Measurements from ENCODE around the gene CDK15. TPM values are rescaled to one million over a fixed set of nuclear protein-coding genes. Genes with fewer than 3 reads are reported as not detected.

The CDK15 gene
- total and polyA plus RNA-seq, 9 of the 15 experiments (the other 6 are each of a cell fraction or from before 2014, with no cell fraction given), result not detected

DNA sequence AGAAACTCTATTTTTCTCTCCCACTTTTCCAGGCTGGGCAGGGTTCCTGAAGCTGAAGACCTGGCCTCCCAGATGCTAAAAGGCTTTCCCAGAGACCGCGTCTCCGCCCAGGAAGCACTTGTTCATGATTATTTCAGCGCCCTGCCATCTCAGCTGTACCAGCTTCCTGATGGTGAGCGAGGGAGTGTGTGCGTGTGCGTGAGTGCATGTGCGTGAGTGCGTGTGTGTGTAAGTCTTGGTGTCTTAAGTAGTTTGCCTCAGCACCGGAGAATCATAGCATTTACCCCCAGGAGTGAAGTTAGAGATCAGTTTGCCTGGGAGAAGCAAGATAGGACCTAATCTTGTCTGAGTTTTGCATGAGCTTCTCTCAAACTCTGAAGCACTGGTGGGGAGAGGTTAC, 73.7 kb downstream of the CDK15 start (continued):
- TF ChIP-seq, protein P1, sequence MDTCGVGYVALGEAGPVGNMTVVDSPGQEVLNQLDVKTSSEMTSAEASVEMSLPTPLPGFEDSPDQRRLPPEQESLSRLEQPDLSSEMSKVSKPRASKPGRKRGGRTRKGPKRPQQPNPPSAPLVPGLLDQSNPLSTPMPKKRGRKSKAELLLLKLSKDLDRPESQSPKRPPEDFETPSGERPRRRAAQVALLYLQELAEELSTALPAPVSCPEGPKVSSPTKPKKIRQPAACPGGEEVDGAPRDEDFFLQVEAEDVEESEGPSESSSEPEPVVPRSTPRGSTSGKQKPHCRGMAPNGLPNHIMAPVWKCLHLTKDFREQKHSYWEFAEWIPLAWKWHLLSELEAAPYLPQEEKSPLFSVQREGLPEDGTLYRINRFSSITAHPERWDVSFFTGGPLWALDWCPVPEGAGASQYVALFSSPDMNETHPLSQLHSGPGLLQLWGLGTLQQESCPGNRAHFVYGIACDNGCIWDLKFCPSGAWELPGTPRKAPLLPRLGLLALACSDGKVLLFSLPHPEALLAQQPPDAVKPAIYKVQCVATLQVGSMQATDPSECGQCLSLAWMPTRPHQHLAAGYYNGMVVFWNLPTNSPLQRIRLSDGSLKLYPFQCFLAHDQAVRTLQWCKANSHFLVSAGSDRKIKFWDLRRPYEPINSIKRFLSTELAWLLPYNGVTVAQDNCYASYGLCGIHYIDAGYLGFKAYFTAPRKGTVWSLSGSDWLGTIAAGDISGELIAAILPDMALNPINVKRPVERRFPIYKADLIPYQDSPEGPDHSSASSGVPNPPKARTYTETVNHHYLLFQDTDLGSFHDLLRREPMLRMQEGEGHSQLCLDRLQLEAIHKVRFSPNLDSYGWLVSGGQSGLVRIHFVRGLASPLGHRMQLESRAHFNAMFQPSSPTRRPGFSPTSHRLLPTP (IDR thresholded peaks at IDR 0.05; ENCODE audit: borderline replicate concordance, extremely low read depth, insufficient read length), result no peak

DNA sequence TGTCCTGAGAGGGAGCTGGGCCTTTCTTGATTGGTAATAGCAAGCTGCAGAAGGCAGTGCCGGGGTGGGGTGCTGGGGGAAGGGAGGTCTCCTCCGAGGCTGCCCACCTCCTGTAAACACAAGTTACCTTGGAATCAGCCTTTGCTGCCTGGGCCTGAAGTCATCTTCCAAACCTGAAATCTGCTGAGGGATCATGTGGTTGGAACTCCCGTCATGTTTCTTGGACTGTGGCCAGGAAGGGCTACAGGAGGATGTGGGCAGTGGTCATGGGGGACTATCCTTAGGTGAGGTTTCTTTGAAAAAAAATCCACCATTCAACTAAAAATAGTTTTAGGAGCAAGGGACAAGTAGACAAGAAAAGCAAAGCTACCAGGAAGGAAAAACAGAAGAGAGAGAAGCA, 74.2 kb downstream of the CDK15 start:
- peak; percentile 29; the same call in 1 of the 3 replicates for ATAC-seq
- no peak overlapping the region for H3K27ac ChIP-seq (ENCODE audit: extremely low read depth, low read depth, low read length)
- DNase-seq (ENCODE audit: extremely low read depth in 1 of 4, low spot score in 3 of 4), result peak in 2 of 4 experiments; percentile 9 to 38

More for the DNA sequence above, 74.2 kb downstream of the CDK15 start:
- no peaks in the 10 kb centered on the region for H3K9me3 ChIP-seq (replicated peaks; ENCODE audit: control insufficient read depth, insufficient read depth, low read depth, low read length)
- CTCF ChIA-PET (ENCODE audit: low intra/inter-chr PET ratio), result no interaction called here
- H3K4me1 ChIP-seq (replicated peaks in 1 of 2; ENCODE audit: control insufficient read depth in 2 of 2, insufficient read depth in 2 of 2, low read length in 2 of 2), result peaks cover 3 to 5% of the 10 kb centered on the region in 2 experiments; a peak in 3 of 5 replicates
- H3K36me3 ChIP-seq (ENCODE audit: control insufficient read depth, insufficient read depth, low read length), result no peaks in the 10 kb centered on the region
- no TSS peak for BruUV-seq (replicated peaks)
- no peak overlapping the region for H2AFZ ChIP-seq (ENCODE audit: low read depth, low read length)
- no peaks in the 10 kb centered on the region for H3K9me1 ChIP-seq (ENCODE audit: control insufficient read depth, insufficient read depth, low read length)
- no peak for FAIRE-seq
- H3K9ac ChIP-seq (ENCODE audit: insufficient read depth in 1 of 2, low read depth in 2 of 2, low read length in 2 of 2), result no peak overlapping the region
- intact Hi-C loops (cut with micrococcal nuclease), result no loop called here
- in situ Hi-C loops (cut with MboI), result no loop called here
- H3K4me3 ChIP-seq, result no peak overlapping the region
- POLR2A ChIA-PET, result interaction anchor here (0.8 kb wide), 1 partner anchor 14 kb away, joined by 3 read pairs; no protein-coding TSS in a partner anchor
- H3K79me2 ChIP-seq (ENCODE audit: control insufficient read depth, insufficient read depth, low read length), result no peaks in the 10 kb centered on the region
- TF ChIP-seq NFIC (IDR thresholded peaks at IDR 0.05) (peak; percentile 81), ZBTB9 (CRISPR knock-in tag; IDR thresholded peaks at IDR 0.05) (no peak), KLF1 (tag; IDR thresholded peaks at IDR 0.05) (no peak), ZNF347 (CRISPR knock-in tag; IDR thresholded peaks at IDR 0.05; ENCODE audit: low read depth) (no peak), ZFP36 (IDR thresholded peaks at IDR 0.05; ENCODE audit: low read depth, low read length, partially characterized antibody) (no peak), ZNF766 (CRISPR knock-in tag; conservative IDR thresholded peaks at IDR 0.05) (peak; percentile 83), E2F8 (IDR thresholded peaks at IDR 0.05; ENCODE audit: low read depth, partially characterized antibody) (no peak)
- TF ChIP-seq, protein P2, sequence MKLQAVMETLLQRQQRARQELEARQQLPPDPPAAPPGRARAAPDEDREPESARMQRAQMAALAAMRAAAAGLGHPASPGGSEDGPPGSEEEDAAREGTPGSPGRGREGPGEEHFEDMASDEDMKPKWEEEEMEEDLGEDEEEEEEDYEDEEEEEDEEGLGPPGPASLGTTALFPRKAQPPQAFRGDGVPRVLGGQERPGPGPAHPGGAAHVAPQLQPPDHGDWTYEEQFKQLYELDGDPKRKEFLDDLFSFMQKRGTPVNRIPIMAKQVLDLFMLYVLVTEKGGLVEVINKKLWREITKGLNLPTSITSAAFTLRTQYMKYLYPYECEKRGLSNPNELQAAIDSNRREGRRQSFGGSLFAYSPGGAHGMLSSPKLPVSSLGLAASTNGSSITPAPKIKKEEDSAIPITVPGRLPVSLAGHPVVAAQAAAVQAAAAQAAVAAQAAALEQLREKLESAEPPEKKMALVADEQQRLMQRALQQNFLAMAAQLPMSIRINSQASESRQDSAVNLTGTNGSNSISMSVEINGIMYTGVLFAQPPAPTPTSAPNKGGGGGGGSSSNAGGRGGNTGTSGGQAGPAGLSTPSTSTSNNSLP (IDR thresholded peaks at IDR 0.05; ENCODE audit: borderline replicate concordance, low read depth, low read length), result no peak
- TF ChIP-seq, protein P3, sequence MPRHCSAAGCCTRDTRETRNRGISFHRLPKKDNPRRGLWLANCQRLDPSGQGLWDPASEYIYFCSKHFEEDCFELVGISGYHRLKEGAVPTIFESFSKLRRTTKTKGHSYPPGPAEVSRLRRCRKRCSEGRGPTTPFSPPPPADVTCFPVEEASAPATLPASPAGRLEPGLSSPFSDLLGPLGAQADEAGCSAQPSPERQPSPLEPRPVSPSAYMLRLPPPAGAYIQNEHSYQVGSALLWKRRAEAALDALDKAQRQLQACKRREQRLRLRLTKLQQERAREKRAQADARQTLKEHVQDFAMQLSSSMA (CRISPR knock-in tag; IDR thresholded peaks at IDR 0.05), result no peak
- no peak overlapping the region for H3K4me2 ChIP-seq (ENCODE audit: insufficient read depth, low read length)
- 4% methylated on average over 3 of the region's 3 CpGs for WGBS (ENCODE audit: insufficient coverage, low coverage, missing lambda C conversion rate)
- H3K27me3 ChIP-seq (ENCODE audit: control insufficient read depth in 2 of 2, insufficient read depth in 2 of 2, low read length in 2 of 2), result peaks cover 18 to 38% of the 10 kb centered on the region in 2 experiments; a peak in 3 of 5 replicates
- H4K20me1 ChIP-seq (replicated peaks; ENCODE audit: control insufficient read depth, insufficient read depth, low read length), result no peaks in the 10 kb centered on the region

Data from K562 (cell line).